GM19193 (cell line): Measurements from ENCODE around the gene ADGRL3.

Experiments used
- POLR2A ChIP-seq: IDR thresholded peaks from 4 replicates; pipeline ENCODE4 v1.6.1; 2011; ENCODE audit not compliant: insufficient read depth, insufficient read length; ENCODE audit errors: extremely low read depth

ADGRL3 gene

DNA sequence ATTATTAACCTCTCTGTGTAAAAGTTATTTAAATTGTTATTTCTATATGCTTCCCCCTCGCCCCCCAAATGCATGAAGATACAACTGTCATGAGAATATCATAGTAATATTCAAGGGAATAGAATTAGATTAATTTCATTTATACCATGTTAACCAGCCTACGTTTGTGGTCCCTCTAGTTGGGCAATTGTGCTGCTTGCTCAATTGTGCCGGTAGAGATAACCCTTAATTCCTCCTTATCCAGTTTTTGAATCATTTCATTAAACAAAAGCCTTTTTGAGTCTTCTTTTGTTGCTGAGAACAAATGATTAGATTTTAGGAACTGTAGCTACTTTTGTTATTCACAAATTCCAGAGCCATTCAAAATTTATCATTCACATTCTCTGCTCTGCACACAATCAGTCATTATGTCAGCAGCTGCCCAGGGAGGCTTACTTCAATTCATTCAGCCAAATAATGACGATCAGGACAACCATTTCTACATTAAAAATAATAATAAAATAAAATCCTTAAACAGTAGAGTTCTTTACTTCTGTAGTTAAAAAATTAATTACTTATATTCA, 98.1 kb downstream of the ADGRL3 start:
- no peak for TF ChIP-seq POLR2A

DNA sequence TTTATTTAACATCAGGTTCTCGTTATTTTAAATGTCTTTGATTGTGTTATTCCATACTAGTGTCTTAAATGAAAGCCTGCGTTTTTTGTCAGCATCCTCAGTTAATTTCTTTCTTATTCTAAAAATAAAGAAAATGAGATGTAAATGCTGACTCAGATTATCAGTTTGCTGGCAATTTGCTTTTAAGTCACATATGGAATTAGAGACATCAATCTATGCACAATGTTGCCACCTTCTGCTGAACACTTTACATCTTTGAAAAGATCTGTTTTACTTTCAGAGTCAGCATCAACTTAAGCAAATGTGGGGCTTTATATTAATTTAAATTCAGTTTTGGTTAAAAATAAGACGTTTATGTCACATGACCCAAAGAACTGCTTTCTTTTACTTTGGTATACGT, 99.2 kb downstream of the ADGRL3 start:
- no peak for TF ChIP-seq POLR2A

DNA sequence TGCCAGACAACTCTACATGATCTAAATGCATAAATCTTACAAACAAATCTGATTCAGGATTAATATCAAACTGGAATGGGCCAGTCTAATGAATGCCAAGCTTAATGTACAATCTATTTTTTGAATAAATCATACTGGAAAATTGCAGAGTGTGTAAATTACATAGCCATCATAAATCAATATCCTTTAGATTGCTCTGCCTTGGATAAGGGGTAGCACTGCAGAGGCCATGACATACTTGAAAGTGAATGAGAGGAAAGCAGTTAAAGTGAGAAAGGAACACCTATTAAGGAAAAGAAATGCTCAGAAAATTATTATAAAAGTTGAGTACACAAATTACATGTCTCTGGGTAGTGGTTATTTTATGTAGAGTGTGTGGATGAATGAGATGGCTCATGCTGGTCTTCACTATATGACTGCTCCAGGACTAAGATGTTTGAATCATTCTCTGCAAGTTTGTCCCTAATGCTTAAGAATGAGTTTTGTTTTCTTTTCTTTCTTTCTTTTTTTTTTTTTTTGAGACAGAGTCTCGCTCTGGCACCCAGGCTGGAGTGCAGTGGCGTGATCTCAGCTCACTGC, 100.2 kb downstream of the ADGRL3 start:
- TF ChIP-seq POLR2A = no peak

DNA sequence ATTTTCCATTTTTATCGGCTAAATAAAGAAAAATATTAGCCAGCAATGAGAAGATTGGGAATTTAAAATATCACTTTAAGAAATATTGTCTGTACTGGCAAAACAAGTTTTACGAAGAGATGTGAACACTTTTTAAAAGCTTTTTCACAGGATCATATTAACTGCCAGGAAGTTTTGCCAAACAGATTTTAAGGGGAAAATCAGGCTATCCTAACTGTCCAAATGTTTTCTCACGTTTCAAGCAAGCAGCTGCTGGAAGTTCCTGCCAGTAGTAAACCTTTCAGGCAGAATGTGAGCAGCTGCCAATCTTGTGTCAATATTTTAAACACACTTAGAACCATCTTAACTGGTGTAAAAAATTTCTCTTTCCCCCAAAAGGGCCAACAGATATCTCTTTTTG, 101.1 kb downstream of the ADGRL3 start:
- no peak for TF ChIP-seq POLR2A

DNA sequence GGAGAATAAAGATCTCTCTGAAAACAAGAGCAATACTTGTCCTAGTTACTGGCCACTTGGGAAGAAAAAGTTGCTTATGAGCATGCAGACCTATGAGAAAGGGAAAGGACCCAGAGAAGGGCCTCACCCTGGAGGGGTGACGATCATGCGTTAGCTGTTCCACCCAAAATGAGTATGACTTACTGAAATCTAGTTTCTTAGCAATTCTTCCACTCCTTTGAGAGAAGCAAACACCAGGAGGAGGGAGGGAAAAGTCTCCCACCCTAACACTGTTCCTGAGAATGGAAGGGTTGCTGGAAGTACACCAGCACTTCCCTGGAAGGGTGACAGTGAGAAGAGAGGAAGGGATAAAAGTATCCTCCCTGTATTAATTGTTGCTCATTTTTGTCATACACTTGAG, 107.9 kb downstream of the ADGRL3 start:
- TF ChIP-seq POLR2A = no peak

DNA sequence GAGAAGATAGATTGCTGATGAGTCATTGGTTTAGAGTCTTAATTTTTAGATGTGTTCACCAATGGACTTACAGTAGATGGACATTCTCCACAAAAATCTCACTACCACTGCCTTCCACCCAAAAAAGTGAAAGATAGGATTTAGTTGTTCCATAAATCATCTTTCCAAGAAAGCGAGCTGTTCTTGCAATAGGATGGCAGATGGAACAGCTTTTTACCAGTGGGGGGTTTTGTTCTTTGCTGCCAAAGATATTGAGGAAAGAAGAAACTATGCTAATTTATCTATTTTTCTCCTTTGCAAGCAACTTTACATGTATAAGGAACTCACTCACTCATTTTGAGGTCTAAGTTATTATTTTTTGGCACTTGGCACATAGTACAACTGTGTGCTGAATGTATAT, 109.5 kb downstream of the ADGRL3 start:
- no peak for TF ChIP-seq POLR2A

DNA sequence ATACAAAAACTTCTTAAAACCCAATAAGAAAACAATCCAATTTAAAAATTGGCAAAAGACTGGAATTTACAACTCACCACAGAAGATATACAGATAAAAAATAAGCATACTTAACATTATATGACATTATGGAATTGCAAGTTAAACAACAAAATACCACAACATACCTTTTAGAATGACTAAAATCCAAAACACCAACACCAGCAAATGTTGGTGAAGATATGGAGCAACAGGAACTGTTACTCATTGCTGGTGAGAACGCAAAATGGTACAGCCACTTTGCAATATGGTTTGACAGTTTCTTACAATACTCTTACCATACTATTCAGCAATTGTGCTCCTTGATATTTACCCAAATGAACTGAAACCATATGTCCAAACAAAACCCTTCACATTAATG, 112.4 kb downstream of the ADGRL3 start:
- TF ChIP-seq POLR2A = no peak

DNA sequence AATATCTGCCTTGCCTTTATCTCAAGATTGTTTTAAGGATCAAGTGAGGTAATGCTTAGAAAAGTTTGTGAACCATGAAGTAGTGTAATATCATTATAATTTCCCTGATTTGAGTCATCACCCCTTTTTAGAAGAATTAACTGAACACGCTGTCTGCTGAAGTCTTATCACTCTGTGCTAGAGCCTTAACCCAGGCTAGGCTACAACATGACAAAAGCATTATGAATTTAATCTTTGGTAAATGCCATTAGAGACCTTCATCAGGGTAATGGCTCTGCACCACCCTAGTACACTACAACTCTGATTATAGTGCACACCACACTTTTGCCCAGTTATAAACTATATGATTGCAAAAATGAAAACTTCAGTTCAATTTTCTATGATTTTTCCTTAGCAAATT, 118.3 kb downstream of the ADGRL3 start:
- TF ChIP-seq POLR2A = no peak

DNA sequence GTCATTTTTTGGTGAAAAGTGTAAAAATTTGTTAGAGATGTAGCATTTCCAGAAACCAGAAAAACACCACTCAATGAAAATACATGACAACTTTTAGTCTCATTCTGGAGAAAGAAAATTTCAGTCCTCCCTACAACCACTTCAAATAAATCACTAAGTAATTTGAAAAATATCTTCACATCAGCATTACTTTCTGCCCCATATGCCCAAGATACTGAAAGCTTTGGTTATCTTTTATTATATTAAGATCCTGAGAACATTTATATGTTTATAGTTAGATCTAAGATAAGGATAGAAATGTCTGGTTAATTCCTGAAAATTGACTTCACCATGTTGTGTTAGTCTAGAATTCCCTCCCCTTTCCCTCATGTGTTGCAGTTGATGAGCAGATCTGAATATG, 119.0 kb downstream of the ADGRL3 start:
- no peak for TF ChIP-seq POLR2A

DNA sequence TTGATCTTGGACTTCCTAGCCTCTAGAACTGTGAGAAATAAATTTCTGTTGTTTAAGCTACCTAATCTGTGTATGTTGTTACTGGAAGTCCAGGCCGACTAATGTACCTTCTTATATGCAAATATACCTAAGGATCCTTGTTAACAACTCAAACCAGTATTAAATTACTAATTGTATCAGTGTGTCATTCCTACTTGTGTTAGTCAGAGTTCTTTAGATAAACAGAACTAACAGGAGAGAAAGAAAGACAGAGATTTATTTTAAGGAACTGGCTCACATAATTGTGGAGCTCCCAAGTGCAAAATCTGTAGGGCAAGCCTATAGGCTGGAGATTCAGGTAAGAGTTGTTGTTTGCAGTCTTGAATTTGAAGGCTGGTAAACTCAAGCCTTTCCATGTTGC, 120.0 kb downstream of the ADGRL3 start:
- no peak for TF ChIP-seq POLR2A

DNA sequence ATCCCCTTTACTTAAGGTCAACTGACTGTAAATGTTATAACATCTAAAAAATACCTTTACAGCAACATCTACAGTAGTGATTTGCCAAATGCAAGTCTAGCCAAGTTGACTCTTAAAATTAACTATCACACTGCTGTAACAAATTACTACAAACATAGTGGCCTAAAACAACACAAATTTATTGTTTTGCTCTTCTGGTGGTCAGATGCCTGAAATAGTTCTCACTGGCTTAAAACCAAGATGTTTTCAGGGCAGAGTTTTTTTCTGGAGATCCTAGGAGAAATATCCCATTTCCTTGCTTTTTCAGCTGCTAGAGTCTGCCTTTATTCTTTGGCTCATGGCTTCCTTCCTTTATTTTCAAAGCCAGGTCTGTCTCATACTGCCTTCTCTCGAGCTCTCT, 120.5 kb downstream of the ADGRL3 start:
- TF ChIP-seq POLR2A = no peak

DNA sequence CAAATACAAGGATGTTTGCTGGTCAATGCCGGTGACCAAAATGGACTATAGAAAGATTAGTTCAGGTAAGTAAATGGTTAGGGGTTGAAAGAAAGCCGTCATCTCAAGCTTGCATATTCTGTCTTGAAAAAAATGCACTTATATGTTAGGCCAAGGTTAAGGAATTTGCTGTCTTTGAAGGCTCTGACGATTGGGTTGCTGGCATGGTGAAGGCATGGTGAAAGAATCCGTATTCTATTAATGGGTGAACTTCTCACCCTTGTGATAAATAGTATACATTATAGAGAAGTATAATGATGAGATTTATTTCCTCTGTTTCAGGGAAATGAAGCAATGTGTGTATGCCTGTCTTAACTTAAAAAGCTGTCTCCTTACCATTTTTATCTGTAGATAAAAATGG, 132.6 kb downstream of the ADGRL3 start:
- TF ChIP-seq POLR2A = no peak

DNA sequence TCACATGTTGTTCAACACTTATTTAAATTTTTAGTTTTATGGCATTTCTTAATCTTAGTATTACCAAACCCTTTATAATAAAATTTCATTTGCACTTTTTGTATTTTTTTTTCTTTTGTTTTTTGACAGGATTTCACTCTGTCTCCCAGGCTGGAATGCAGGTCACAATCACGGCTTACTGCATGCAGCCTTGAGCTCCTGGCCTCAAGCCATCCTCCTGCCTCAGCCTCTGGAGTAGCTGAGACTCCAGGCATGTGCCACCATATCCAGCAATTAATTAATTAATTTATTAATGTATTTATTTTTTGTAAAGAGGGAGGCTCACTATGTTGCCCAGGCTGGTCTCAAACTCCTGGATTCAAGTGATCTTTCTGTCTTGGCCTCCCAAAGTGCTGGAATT, 133.4 kb downstream of the ADGRL3 start:
- no peak for TF ChIP-seq POLR2A

DNA sequence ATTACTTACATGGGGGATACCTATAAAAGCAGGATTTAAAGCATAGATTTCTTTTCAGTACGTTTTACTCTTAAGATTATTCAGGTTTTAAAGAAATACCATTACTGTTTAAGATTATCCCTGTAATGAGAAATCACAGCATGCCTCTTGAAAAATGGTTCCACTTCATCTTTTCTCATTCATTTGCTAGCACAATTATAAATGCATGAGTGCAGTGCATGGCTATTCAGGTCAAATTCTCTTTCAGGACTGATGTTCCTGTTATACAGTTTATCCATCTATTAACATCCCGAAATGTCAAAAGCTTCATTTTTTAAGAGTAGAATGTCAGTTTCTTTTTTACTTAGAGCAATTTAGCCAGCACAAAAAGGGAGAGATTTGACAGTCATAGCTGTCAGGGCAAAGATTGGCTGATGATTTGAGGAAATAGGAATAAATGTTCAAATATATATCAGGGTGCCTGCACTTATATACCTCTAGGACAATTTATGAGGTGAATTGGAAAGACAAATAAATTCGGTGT, 135.2 kb downstream of the ADGRL3 start:
- TF ChIP-seq POLR2A = no peak

DNA sequence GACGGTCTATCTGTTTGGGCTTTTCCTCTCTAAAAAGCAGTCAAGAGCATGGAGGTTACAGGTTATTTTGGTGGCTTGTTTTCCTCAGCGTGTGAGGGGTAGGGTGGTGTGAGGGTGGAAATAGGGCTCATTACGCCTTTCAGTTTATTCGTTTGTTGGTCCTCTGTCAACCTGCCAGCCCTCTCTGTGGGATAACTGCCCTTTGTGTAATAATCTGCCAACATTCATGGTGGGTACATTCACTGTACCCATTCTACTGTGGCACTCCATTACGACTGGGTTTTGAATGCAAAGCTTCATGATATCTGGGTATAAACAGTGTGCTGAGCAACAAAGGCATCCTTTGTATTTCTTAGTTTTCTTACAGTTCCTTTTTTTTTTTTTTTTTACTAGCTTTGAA, 136.4 kb downstream of the ADGRL3 start:
- TF ChIP-seq POLR2A = no peak

DNA sequence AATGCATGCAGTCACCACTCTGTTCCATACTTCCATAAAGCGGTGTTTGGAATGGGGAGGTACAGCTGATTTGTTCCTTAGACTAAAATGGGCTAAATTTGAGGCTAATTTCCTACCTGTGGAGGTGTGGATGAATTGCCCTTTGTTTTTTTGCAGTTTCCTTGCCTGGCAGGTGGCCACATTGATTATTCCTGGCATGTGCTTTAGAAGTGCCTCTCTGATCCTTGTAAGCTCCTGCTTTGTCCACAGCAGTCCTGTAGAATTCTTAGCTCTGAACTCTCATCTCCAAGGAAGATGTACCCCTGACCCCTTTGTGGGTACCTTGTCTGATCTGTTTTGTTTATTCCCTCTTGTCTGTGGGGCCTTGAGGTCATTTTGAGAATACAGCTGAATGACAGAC, 136.8 kb downstream of the ADGRL3 start:
- no peak for TF ChIP-seq POLR2A

DNA sequence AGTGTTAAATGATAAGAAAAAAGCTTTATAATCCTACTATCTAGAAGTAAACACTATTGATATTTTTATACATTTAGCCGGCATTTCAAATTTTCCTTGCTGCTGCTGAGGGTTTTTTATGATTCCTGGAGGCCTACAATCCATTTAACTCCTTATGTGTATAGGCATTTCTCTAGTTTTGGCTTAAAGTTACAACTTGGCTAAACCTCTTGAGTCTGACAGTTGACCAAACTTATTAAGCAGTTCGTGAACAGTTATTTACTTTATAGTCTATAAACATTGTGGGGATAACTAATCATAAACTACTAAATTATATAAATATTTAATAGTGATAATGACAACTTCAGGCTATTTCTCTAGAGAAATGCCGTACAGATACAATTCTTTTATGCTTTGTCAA, 141.9 kb downstream of the ADGRL3 start:
- TF ChIP-seq POLR2A = no peak
